BJ (cell line): ENCODE results near the gene ERGIC1. TPM values are rescaled to one million over a fixed set of nuclear protein-coding genes. Genes with fewer than 3 reads are reported as not detected.

Experiments
- CTCF ChIA-PET: fragments of 350-600 bp; formaldehyde crosslinking; extraction: SDS; loops from one replicate; lab custom pipeline; 2021; ENCODE audit warnings: antibody characterized with exemption, inconsistent platforms; lab: Yijun Ruan, JAX
- POLR2A ChIA-PET: fragments of 300-600 bp; sonication (Branson Sonifier 250); formaldehyde crosslinking; extraction: SDS; loops from one replicate; lab custom pipeline; 2021; ENCODE audit warnings: antibody characterized with exemption; lab: Charles Lee
- DNase-seq: peaks from one replicate; pipeline ENCODE4 v3.0.0-alpha.2; 2011; ENCODE audit warnings: low read depth
- H3K27me3 ChIP-seq: 2 replicates; pipeline ENCODE4 v1.6.0; 2011; ENCODE audit warnings: low read length; ENCODE audit not compliant: control insufficient read depth, insufficient read depth
- H3K36me3 ChIP-seq: 2 replicates; pipeline ENCODE4 v1.5.1; 2011; ENCODE audit warnings: low read length; ENCODE audit not compliant: control insufficient read depth, insufficient read depth
- H3K4me3 ChIP-seq: 2 replicates; pipeline ENCODE4 v1.5.1; 2011; ENCODE audit warnings: low read depth, mild to moderate bottlenecking, control low read depth, low read length
- CTCF ChIP-seq: IDR thresholded peaks from 2 replicates; pipeline ENCODE4 v1.5.1; 2011; ENCODE audit warnings: low read depth, mild to moderate bottlenecking, control low read depth, inconsistent platforms, low read length, moderate library complexity; ENCODE audit not compliant: insufficient read depth
- polyA plus RNA-seq: library from polyadenylated mRNA; depleted of rRNA; stranded (reverse); fragments of >200 nt; gene quantifications from 2 replicates; pipeline ENCODE4 v1.2.3, GENCODE V29; 2011

The ERGIC1 gene
- polyA plus RNA-seq, 1 experiment = 216 TPM

GRCh38 chr5:172901012-172901780 lies 67.1 kb downstream of the ERGIC1 start:
- no peaks in the 10 kb centered on the region; the same call in 1 of the 2 replicates for H3K36me3 ChIP-seq
- ChIA-PET CTCF (interaction anchor here (1.5 to 1.9 kb wide), 2 partner anchors 184 to 186 kb away, joined by 6 read pairs; no protein-coding TSS in a partner anchor), POLR2A (no interaction called here)
- no peak for TF ChIP-seq CTCF
- H3K4me3 ChIP-seq = no peak overlapping the region
- no peaks in the 10 kb centered on the region for H3K27me3 ChIP-seq
- peak; percentile 59 for DNase-seq

GRCh38 chr5:172901788-172902496 lies 67.9 kb downstream of the ERGIC1 start:
- no peak overlapping the region for H3K4me3 ChIP-seq
- no peak for TF ChIP-seq CTCF
- H3K36me3 ChIP-seq = no peaks in the 10 kb centered on the region; the same call in 1 of the 2 replicates
- DNase-seq = peak; percentile 55
- ChIA-PET CTCF (interaction anchor here (0.9 to 2.6 kb wide), 5 partner anchors 30 to 187 kb away, joined by 3 to 9 read pairs (median 4); partner anchors contain the start of gene DUSP1), POLR2A (no interaction called here)
- no peaks in the 10 kb centered on the region for H3K27me3 ChIP-seq

GRCh38 chr5:172902497-172903472 lies 68.7 kb downstream of the ERGIC1 start:
- POLR2A ChIA-PET = no interaction called here
- peak; percentile 71 for TF ChIP-seq CTCF

GRCh38 chr5:172903790-172904189 lies 69.7 kb downstream of the ERGIC1 start:
- ChIA-PET CTCF (interaction anchor here (0.9 to 2.6 kb wide), 5 partner anchors 25 to 190 kb away, joined by 3 to 9 read pairs (median 3); no protein-coding TSS in a partner anchor), POLR2A (no interaction called here)
- Histone ChIP-seq H3K4me3 (no peak overlapping the region), H3K27me3 (no peaks in the 10 kb centered on the region), H3K36me3 (no peaks in the 10 kb centered on the region; the same call in 1 of the 2 replicates)
- TF ChIP-seq CTCF = no peak
- DNase-seq = peak; percentile 62

More at GRCh38 chr5:172902497-172903472, 68.7 kb downstream of the ERGIC1 start:
- H3K4me3 ChIP-seq = no peak overlapping the region
- no peaks in the 10 kb centered on the region; the same call in 1 of the 2 replicates for H3K36me3 ChIP-seq
- CTCF ChIA-PET = interaction anchor here (0.9 to 2.6 kb wide), 7 partner anchors 26 to 188 kb away, joined by 3 to 9 read pairs (median 3); partner anchors contain the start of gene DUSP1
- no peaks in the 10 kb centered on the region for H3K27me3 ChIP-seq
- DNase-seq = peak; percentile 97
